CD4-positive, CD25-positive, alpha-beta regulatory T cell (primary cell): ENCODE results near the gene RCN2. TPM values are rescaled to one million over a fixed set of nuclear protein-coding genes. Genes with fewer than 3 reads are reported as not detected.

Experiments
- ATAC-seq, 2 donors: fragments of 150-1000 bp; cut with Tn5 transposase; one replicate each; pipeline ENCODE4 v1.10.0; 2021; ENCODE audit warnings: low read depth in 2 of 2, moderate number of reproducible peaks in 2 of 2, moderate library complexity in 1 of 2
- DNase-seq, 3 donors: peaks; one replicate each; pipeline versions ENCODE4 v3.0.0 to v3.0.0-alpha.2; 2012 to 2022; ENCODE audit warnings: mixed read lengths in 1 of 3
- H3K27ac ChIP-seq: one replicate; pipeline ENCODE4 v1.7.0; 2013; ENCODE audit warnings: mild to moderate bottlenecking, low read length; ENCODE audit not compliant: insufficient read depth, poor library complexity, severe bottlenecking
- H3K27me3 ChIP-seq: one replicate; pipeline ENCODE4 v1.7.0; 2013; ENCODE audit warnings: low read length; ENCODE audit not compliant: control insufficient read depth, insufficient read depth
- H3K36me3 ChIP-seq: one replicate; pipeline ENCODE4 v1.7.0; 2013; ENCODE audit warnings: mild to moderate bottlenecking, low read length, moderate library complexity; ENCODE audit not compliant: control insufficient read depth, insufficient read depth
- H3K4me1 ChIP-seq: 2 replicates; pipeline ENCODE4 v1.7.0; 2013; ENCODE audit warnings: mild to moderate bottlenecking, low read length; ENCODE audit not compliant: insufficient read depth, control insufficient read depth, poor library complexity, severe bottlenecking
- H3K4me3 ChIP-seq: one replicate; pipeline ENCODE4 v1.7.0; 2013; ENCODE audit warnings: low read depth, mild to moderate bottlenecking, low read length, moderate library complexity
- H3K9me3 ChIP-seq, 2 experiments: 1 replicate in 1 of 2; 2 replicates in 1 of 2; pipeline ENCODE4 v1.7.0; 2013; ENCODE audit warnings: low read length in 2 of 2, mild to moderate bottlenecking in 1 of 2, moderate library complexity in 1 of 2; ENCODE audit not compliant: control insufficient read depth in 2 of 2
- H3K27ac Mint-ChIP-seq, 3 donors: one replicate each; pipeline ENCODE4 v1.8.0; 2020 to 2022; ENCODE audit warnings: mild to moderate bottlenecking in 3 of 3, mixed read lengths in 3 of 3, moderate library complexity in 2 of 3
- H3K27me3 Mint-ChIP-seq: one replicate; pipeline ENCODE4 v1.8.0; 2022; ENCODE audit warnings: mild to moderate bottlenecking, mixed read lengths
- H3K36me3 Mint-ChIP-seq: one replicate; pipeline ENCODE4 v1.8.0; 2020; ENCODE audit warnings: mixed read lengths
- H3K4me1 Mint-ChIP-seq, 4 donors: one replicate each; pipeline ENCODE4 v1.8.0; 2020 to 2022; ENCODE audit warnings: mixed read lengths in 4 of 4, mild to moderate bottlenecking in 1 of 4
- H3K4me3 Mint-ChIP-seq, 4 donors: one replicate each; pipeline ENCODE4 v1.8.0; 2020 to 2022; ENCODE audit warnings: mild to moderate bottlenecking in 4 of 4, mixed read lengths in 4 of 4, moderate library complexity in 3 of 4
- H3K9me3 Mint-ChIP-seq, 7 donors: one replicate each; pipeline ENCODE4 v1.8.0; 2020 to 2022; ENCODE audit warnings: mixed read lengths in 7 of 7, mild to moderate bottlenecking in 3 of 7, moderate library complexity in 2 of 7
- polyA plus RNA-seq, 4 donors: library from polyadenylated mRNA; unstranded; fragments of 300-500 nt; fragmentation: Illumina TruSeq; gene quantifications; one replicate each; pipeline ENCODE4 v1.2.3, GENCODE V29; 2021
- total RNA-seq: library from RNA; stranded (reverse); gene quantifications from one replicate; pipeline ENCODE4 v1.2.3, GENCODE V29; 2022

The RCN2 gene
- total and polyA plus RNA-seq, 5 donors from 2014 or later, result 17.3 to 47.3 (median 39.5) TPM

DNA sequence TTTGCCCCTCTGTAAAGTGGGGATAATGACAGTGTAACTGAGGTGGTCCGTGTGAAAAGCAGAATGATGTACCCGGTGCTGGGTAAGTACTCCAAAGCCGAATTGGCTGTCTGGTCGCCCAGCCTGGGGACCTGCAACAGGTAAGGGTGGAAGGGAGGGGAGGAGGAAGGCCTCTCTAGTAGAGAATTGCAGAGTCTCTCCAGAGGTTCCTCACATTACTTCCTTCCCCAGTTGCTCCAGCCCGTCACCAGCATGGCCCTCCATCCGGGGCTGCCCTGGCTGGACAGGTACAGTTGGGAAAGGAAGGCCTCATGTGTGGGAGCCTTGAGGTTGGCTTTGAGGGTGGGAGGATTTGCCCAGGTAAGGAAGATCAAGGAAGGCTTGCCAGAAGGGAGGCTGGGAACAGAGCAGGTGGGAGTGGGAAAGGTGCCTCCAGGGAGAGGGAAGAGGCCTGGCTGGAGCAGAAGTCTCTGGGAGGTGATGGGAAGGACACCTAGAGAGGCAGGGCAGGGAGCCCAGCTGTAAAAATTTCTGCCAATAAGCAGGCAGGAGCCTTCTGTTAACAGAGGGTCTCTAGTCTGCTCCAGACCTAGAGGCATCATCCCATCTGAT lies 61.7 kb downstream of the RCN2 start:
- DNase-seq (no peak), ATAC-seq (no peak)
- no peaks in the 10 kb centered on the region for H3K27me3 ChIP-seq
- H3K4me3 ChIP-seq, result no peak overlapping the region
- H3K4me3 Mint-ChIP-seq, result peak overlapping the region; percentile 79 to 97 (median 90)
- H3K27me3 Mint-ChIP-seq, result no peaks in the 10 kb centered on the region
- no peaks in the 10 kb centered on the region for H3K9me3 Mint-ChIP-seq
- H3K4me1 ChIP-seq, result peaks cover 58% of the 10 kb centered on the region
- no peaks in the 10 kb centered on the region for H3K36me3 Mint-ChIP-seq
- peak overlapping the region; percentile 87 for H3K27ac ChIP-seq
- H3K36me3 ChIP-seq, result no peaks in the 10 kb centered on the region
- peaks cover 7 to 66% (median 28%) of the 10 kb centered on the region in 4 donors for H3K4me1 Mint-ChIP-seq
- no peaks in the 10 kb centered on the region for H3K9me3 ChIP-seq
- peak overlapping the region; percentile 93 to 99 (median 96) for H3K27ac Mint-ChIP-seq

DNA sequence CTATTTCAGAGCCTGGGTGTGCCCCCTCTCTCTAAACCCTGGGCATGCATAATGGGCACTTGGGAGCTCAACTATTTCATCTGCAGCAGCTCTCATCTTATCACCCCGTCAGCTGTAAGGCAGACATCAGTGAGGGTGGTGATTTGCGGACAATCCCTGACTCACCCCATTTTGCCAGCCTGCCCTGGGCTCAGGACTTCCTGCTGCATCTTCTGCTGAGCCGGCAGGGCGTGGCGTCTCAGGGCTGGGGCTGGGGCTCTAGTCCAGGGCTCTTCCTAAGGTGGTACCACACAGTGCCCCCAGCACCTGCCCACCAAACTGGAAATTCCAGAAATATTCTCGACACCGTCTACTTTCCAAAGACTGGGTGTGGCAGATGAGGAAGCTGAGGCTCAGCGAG lies 62.5 kb downstream of the RCN2 start:
- Mint-ChIP-seq H3K4me3 (peak overlapping the region; percentile 79 to 97 (median 90)), H3K4me1 (peaks cover 6 to 66% (median 26%) of the 10 kb centered on the region in 4 donors), H3K36me3 (no peaks in the 10 kb centered on the region), H3K9me3 (no peaks in the 10 kb centered on the region), H3K27ac (peak overlapping the region; percentile 93 to 99 (median 96)), H3K27me3 (no peaks in the 10 kb centered on the region)
- Histone ChIP-seq H3K4me1 (peaks cover 58% of the 10 kb centered on the region), H3K9me3 (no peaks in the 10 kb centered on the region), H3K36me3 (no peaks in the 10 kb centered on the region), H3K27ac (peak overlapping the region; percentile 87), H3K4me3 (peak overlapping the region; percentile 48), H3K27me3 (no peaks in the 10 kb centered on the region)
- peak; percentile 32 to 82 (median 38) for DNase-seq
- peak; percentile 45 to 50 for ATAC-seq

DNA sequence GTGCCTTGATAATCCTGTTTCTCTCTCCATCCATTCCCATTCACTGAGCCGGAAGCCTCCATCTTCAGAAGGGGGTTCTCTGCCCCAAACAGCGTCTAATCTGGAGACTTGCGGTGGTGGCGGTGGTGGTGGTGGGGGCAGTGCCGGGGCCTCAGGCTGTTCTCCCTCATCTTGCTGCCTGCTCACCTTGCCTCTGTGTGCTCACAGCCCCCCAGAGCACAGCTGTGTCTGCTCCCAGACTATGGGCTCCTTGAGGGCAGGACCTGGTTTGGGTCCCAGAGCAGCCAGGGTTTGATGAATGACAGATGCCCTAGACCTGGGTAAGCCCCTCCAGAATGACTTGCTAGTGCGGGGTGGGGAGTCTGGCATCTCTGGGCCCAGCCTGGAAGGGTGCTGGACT lies 62.9 kb downstream of the RCN2 start:
- H3K36me3 ChIP-seq, result no peaks in the 10 kb centered on the region
- Mint-ChIP-seq H3K27me3 (no peaks in the 10 kb centered on the region), H3K36me3 (no peaks in the 10 kb centered on the region), H3K9me3 (no peaks in the 10 kb centered on the region), H3K4me1 (peaks cover 6 to 70% (median 29%) of the 10 kb centered on the region in 4 donors), H3K4me3 (peak overlapping the region; percentile 79 to 97 (median 94)), H3K27ac (peak overlapping the region; percentile 93 to 99 (median 96))
- no peak for DNase-seq
- no peaks in the 10 kb centered on the region for H3K27me3 ChIP-seq
- H3K4me3 ChIP-seq, result peak overlapping the region; percentile 48
- no peaks in the 10 kb centered on the region for H3K9me3 ChIP-seq
- peaks cover 61% of the 10 kb centered on the region for H3K4me1 ChIP-seq
- H3K27ac ChIP-seq, result peak overlapping the region; percentile 87
- ATAC-seq, result no peak

DNA sequence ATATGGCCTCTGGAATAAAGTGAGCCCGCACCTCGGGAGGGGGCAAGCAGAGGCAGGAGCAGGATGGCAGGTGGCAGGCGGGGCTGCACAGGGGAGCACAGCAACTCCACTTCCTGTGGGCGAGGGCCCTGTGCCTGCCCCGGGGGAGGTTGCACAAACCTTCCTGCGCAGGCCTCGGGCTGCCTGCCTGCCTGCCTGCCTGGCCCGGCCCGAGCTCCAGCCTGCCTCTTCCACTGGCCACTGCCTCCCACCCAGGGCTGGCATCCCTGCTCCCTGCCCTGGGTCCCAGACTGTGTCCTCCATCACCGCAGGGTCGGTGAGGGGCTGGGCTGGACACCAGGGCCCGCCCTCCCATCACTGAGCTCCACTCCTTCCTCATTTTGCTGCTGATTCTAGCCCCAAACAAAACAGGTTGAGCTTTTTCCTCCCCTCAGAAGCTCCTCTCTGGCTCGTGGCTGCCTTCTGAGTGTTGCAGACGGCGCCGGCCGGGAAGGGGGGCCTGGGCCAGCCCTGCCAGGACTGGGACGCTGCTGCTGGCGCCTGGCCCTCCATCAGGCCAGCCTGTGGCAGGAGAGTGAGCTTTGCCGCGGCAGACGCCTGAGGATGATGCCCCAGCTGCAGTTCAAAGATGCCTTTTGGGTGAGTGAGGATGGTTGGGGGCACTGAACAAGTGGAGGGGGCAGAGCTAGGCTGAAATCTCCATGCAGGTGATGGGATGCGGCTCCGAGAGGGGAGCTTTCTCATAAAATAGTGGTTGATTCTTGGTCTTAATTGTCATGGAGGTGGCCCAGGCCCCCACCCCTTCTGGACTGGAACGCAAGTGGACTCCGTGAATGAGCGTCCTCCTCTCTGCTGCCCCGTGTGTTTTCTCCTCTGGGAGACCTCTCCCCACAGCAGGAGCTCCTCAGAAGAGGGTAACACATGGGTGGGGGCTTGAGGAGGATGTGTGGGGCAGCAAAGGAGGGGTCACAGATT lies 63.7 kb downstream of the RCN2 start, which contains the start of gene PSTPIP1:
Gene PSTPIP1 (plus strand): TSS at position 156 of the 975 bp plus-strand sequence. CDS start 448 bp downstream, at position 604.
- H3K9me3 ChIP-seq, result no peaks in the 10 kb centered on the region
- peaks cover 68% of the 10 kb centered on the region for H3K4me1 ChIP-seq
- no peaks in the 10 kb centered on the region for H3K9me3 Mint-ChIP-seq
- peaks cover 6 to 74% (median 33%) of the 10 kb centered on the region in 4 donors for H3K4me1 Mint-ChIP-seq
- peaks cover 5% of the 10 kb centered on the region for H3K36me3 ChIP-seq
- H3K27ac ChIP-seq, result peak within 1 kb of the TSS; percentile 87
- H3K27ac Mint-ChIP-seq, result peak within 1 kb of the TSS; percentile 93 to 99 (median 96)
- DNase-seq (peak; percentile 46 to 90 (median 73)), ATAC-seq (peak; percentile 82)
- H3K27me3 Mint-ChIP-seq, result no peaks in the 10 kb centered on the region
- no peaks in the 10 kb centered on the region for H3K36me3 Mint-ChIP-seq
- peak within 1 kb of the TSS; percentile 79 to 97 (median 94) for H3K4me3 Mint-ChIP-seq
- peak within 1 kb of the TSS; percentile 94 for H3K4me3 ChIP-seq
- no peaks in the 10 kb centered on the region for H3K27me3 ChIP-seq

DNA sequence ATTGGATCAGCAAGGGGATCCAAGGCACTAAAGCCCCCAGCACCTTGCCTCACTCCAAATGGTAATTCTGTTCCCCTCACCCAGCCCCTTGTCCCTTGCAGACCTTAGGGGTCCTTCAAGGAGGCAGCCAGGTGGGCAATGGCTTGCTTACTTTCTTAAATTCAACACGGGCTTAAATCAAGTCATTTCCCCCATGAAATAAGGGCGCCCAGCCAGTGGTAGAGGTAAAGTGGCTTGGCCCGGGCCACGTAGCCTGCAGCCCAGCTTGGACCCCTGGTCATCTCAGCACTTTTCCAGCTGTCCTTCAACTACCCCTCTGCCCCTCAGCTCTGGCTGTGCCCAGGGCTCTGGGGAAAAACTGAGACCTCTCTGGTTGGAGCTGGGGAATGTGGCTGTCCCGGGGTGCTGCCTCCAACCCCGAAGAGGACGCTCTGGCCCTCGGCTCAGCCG lies 64.6 kb downstream of the RCN2 start:
- ATAC-seq (no peak), DNase-seq (no peak)
- H3K4me1 ChIP-seq, result peaks cover 76% of the 10 kb centered on the region
- H3K27ac Mint-ChIP-seq, result peak overlapping the region; percentile 93 to 99 (median 96)
- H3K9me3 ChIP-seq, result no peaks in the 10 kb centered on the region
- peaks cover 6 to 79% (median 36%) of the 10 kb centered on the region in 4 donors for H3K4me1 Mint-ChIP-seq
- H3K4me3 ChIP-seq, result peak overlapping the region; percentile 94
- no peaks in the 10 kb centered on the region for H3K36me3 Mint-ChIP-seq
- peak overlapping the region; percentile 79 to 97 (median 94) for H3K4me3 Mint-ChIP-seq
- peak overlapping the region; percentile 87 for H3K27ac ChIP-seq
- H3K9me3 Mint-ChIP-seq, result no peaks in the 10 kb centered on the region
- no peaks in the 10 kb centered on the region for H3K27me3 ChIP-seq
- H3K36me3 ChIP-seq, result peaks cover 10% of the 10 kb centered on the region
- no peaks in the 10 kb centered on the region for H3K27me3 Mint-ChIP-seq

DNA sequence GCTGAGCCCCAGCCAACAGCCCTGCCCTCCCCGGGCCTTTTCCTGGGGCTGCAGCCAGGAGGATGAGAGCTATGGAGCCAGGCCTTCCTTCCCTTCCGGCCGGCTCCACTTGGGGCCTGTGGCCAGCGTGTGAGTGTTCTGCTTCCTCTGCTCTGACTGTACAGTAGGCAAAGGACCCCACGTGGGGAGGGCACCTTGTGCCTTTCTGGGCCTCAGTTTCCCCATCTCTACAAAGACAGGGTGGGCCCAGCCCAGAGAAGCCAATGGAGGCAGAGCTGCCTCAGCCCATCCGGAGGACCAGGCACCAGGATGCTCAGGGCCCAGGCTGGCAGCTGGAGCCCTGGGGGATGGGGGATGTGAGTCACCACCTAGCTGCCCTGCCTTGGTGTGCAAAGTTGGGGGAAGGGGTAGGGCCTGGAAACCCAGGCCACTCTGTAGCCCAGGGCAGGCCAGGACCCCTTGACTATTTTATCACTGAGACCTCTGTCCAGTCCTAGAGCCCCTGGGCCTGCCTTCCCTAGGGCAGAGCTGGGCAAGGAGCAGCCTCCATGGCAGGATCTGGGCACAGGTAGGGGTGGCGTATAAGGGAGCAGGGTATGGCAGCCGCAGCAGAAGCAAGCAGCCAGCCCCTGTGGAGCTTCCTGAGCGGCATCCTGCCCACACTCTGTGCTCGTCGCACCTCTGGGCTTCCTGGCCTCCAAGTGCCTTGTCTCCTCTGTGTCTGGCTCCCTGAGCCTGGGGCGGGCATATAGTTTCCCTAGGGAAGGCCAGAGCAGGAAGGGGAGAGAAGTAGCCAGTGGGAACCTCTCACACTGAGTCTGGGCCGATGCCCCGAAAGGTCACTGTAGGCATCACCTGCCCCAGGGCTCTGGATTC lies 65.2 kb downstream of the RCN2 start:
- ATAC-seq, result peak; percentile 58 to 65
- Histone ChIP-seq H3K9me3 (no peaks in the 10 kb centered on the region), H3K27ac (peak overlapping the region; percentile 87), H3K27me3 (no peaks in the 10 kb centered on the region), H3K4me1 (peaks cover 83% of the 10 kb centered on the region), H3K4me3 (peak overlapping the region; percentile 94), H3K36me3 (peaks cover 17% of the 10 kb centered on the region)
- peak overlapping the region; percentile 79 to 97 (median 94) for H3K4me3 Mint-ChIP-seq
- peaks cover 6 to 86% (median 41%) of the 10 kb centered on the region in 4 donors for H3K4me1 Mint-ChIP-seq
- H3K27ac Mint-ChIP-seq, result peak overlapping the region; percentile 89 to 93 (median 90)
- no peaks in the 10 kb centered on the region for H3K27me3 Mint-ChIP-seq
- no peaks in the 10 kb centered on the region for H3K9me3 Mint-ChIP-seq
- peak; percentile 22 to 79 (median 48) for DNase-seq
- H3K36me3 Mint-ChIP-seq, result no peaks in the 10 kb centered on the region
